Testis (tissue), 3 donors: Measurements from ENCODE around the gene ETS2. TPM values are rescaled to one million over a fixed set of nuclear protein-coding genes. Genes with fewer than 3 reads are reported as not detected.

Experiments
- DNase-seq: peaks from one replicate; pipeline ENCODE4 v3.0.0-alpha.2; 2019
- H3K27ac ChIP-seq, 2 donors: fragments of 200-600 bp; sonication (generic); one replicate each; pipeline ENCODE4 v1.5.1; 2019
- H3K27me3 ChIP-seq: fragments of 200-600 bp; sonication (generic); one replicate; pipeline ENCODE4 v1.5.1; 2019
- H3K36me3 ChIP-seq: fragments of 200-600 bp; sonication (generic); one replicate; pipeline ENCODE4 v1.5.1; 2017; ENCODE audit warnings: low read depth; ENCODE audit errors: missing control alignments
- H3K4me1 ChIP-seq: fragments of 200-600 bp; sonication (generic); one replicate; pipeline ENCODE4 v1.5.1; 2019
- H3K4me3 ChIP-seq, 2 donors: fragments of 200-600 bp; sonication (generic); one replicate each; pipeline ENCODE4 v1.5.1; 2017 to 2019
- H3K9me3 ChIP-seq: fragments of 200-600 bp; sonication (generic); one replicate; pipeline ENCODE4 v1.5.1; 2017
- CTCF ChIP-seq, 3 experiments: fragments of 450-650 bp in 2 of 3; fragments of 200-600 bp in 1 of 3; sonication (generic) in 1 of 3; IDR thresholded peaks; one replicate each; pipeline ENCODE4 v1.5.1; 2016 to 2019; ENCODE audit warnings: antibody characterized with exemption in 3 of 3, mild to moderate bottlenecking in 2 of 3, moderate library complexity in 1 of 3
- POLR2A ChIP-seq: fragments of 450-650 bp; IDR thresholded peaks from one replicate; pipeline ENCODE4 v1.6.1; 2017; ENCODE audit warnings: antibody characterized with exemption, mild to moderate bottlenecking, moderate library complexity
- WGBS, 2 donors: methylation state at CpG; one replicate each; pipeline ENCODE4 v1.1.5; 2018; 5-methylcytosine and 5-hydroxymethylcytosine counted together
- intact Hi-C: fragments of 100-400 bp; cut with DNase I; formaldehyde crosslinking; loops from one replicate; pipeline ENCODE4 v1.15.1; 2023; ENCODE audit warnings: low total_unique reads
- polyA plus RNA-seq: library from polyadenylated mRNA; stranded (reverse); fragments of 350-450 nt; fragmentation: Illumina TruSeq; extraction: RNeasy Lipid Tissue Mini Kit (QIAGEN cat#74804); gene quantifications from one replicate; pipeline ENCODE4 v1.2.3, GENCODE V29; 2014; ENCODE audit warnings: low read depth, low replicate concordance; ENCODE audit not compliant: insufficient read depth
- total RNA-seq, 2 donors: library from RNA; depleted of rRNA; stranded (reverse); fragments of >200 nt; gene quantifications; one replicate each; pipeline ENCODE4 v1.2.3, GENCODE V29; 2016

Gene ETS2
- total and polyA plus RNA-seq, 3 donors from 2014 or later, result 13.3 to 19.8 (median 16.2) TPM

GRCh38 chr21:38771536-38771935, 34.2 kb upstream of the ETS2 start:
- Histone ChIP-seq H3K4me3 (no peak overlapping the region), H3K9me3 (no peaks in the 10 kb centered on the region), H3K36me3 (no peaks in the 10 kb centered on the region), H3K4me1 (no peaks in the 10 kb centered on the region), H3K27me3 (no peaks in the 10 kb centered on the region), H3K27ac (no peak overlapping the region)
- no peak for DNase-seq
- TF ChIP-seq CTCF (IDR thresholded peaks at IDR 0.05) (no peak), POLR2A (no peak)
- intact Hi-C loops, result no loop called here

GRCh38 chr21:38772646-38773045, 33.1 kb upstream of the ETS2 start:
- H3K36me3 ChIP-seq, result no peaks in the 10 kb centered on the region
- no peaks in the 10 kb centered on the region for H3K27me3 ChIP-seq
- no peak overlapping the region for H3K27ac ChIP-seq
- H3K4me3 ChIP-seq, result no peak overlapping the region
- intact Hi-C loops, result no loop called here
- H3K9me3 ChIP-seq, result no peaks in the 10 kb centered on the region
- DNase-seq, result no peak
- no peaks in the 10 kb centered on the region for H3K4me1 ChIP-seq
- TF ChIP-seq CTCF (IDR thresholded peaks at IDR 0.05), result no peak
- no peak for TF ChIP-seq POLR2A

GRCh38 chr21:38773099-38774061, 32.3 kb upstream of the ETS2 start:
- 78 to 79% methylated on average over 18 of the region's 18 CpGs for WGBS, 2 donors
- no peak overlapping the region for H3K4me3 ChIP-seq
- TF ChIP-seq POLR2A (no peak), CTCF (IDR thresholded peaks at IDR 0.05) (no peak)
- no peaks in the 10 kb centered on the region for H3K27me3 ChIP-seq
- H3K4me1 ChIP-seq, result no peaks in the 10 kb centered on the region
- H3K9me3 ChIP-seq, result no peaks in the 10 kb centered on the region
- intact Hi-C loops, result no loop called here
- no peak overlapping the region for H3K27ac ChIP-seq
- H3K36me3 ChIP-seq, result no peaks in the 10 kb centered on the region
- DNase-seq, result no peak

GRCh38 chr21:38774152-38774551, 31.6 kb upstream of the ETS2 start:
- TF ChIP-seq POLR2A, result no peak
- TF ChIP-seq CTCF (IDR thresholded peaks at IDR 0.05), result no peak
- no peaks in the 10 kb centered on the region for H3K27me3 ChIP-seq
- no peak overlapping the region for H3K4me3 ChIP-seq
- intact Hi-C loops, result no loop called here
- no peaks in the 10 kb centered on the region for H3K36me3 ChIP-seq
- no peak for DNase-seq
- no peaks in the 10 kb centered on the region for H3K9me3 ChIP-seq
- WGBS, 2 donors, result 59 to 79% methylated on average over 5 of the region's 5 CpGs
- H3K27ac ChIP-seq, result no peak overlapping the region
- H3K4me1 ChIP-seq, result no peaks in the 10 kb centered on the region
